GM21381 (cell line): ENCODE data around the gene DSCAML1.

Experiments
- ATAC-seq: cut with Tn5 transposase; IDR thresholded peaks from one replicate; pipeline ENCODE4 v1.9.1; 2021; ENCODE audit warnings: mild to moderate bottlenecking, moderate library complexity; ENCODE audit not compliant: unreplicated experiment

DSCAML1 gene

GRCh38 chr11:117702946-117703598, 93.9 kb downstream of the DSCAML1 start:
- no peak for ATAC-seq

DNA sequence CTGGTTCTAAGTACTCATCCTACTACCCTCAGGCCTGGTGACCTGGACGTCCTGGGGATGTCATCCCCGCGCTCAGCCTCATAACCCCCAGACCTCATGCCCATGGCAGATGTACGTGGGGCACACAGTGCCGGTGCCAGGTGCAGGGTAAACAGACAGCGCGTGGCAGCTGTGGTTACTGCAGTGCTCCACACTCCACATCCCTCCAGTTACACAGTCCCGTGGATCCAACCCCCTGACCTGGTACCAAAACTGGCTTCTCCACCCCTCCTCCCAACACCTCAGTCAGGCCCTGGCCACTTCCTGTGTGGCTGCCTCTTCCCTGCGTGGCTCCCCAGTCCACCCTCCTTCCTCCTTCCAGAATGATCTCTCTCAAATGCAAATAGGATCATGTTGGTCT, 95.2 kb downstream of the DSCAML1 start:
- no peak for ATAC-seq

- no peak for ATAC-seq
Observed at GRCh38 chr11:117700551-117700950, 96.5 kb downstream of the DSCAML1 start.

- no peak for ATAC-seq
Observed at GRCh38 chr11:117697319-117697718, 99.7 kb downstream of the DSCAML1 start.

DNA sequence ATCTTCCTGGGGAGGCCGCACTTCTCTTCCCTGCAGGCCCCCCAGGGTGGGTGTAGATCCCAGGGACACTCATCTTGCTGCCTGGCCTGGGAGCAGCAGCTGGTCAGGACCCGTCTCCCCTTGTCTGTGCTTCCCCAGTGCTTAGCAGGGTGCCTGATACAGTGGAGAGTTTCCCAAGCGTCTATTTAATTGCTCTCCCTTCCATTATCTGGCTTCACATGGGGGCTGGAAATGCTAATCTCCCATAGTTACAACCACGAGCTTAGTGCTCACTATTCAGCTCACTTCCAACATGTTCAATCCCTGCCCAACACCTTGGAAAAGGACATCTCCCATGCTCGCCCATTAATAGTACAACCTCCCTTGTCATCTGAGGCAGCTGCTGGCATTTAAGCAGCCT, 100.5 kb downstream of the DSCAML1 start:
- no peak for ATAC-seq

DNA sequence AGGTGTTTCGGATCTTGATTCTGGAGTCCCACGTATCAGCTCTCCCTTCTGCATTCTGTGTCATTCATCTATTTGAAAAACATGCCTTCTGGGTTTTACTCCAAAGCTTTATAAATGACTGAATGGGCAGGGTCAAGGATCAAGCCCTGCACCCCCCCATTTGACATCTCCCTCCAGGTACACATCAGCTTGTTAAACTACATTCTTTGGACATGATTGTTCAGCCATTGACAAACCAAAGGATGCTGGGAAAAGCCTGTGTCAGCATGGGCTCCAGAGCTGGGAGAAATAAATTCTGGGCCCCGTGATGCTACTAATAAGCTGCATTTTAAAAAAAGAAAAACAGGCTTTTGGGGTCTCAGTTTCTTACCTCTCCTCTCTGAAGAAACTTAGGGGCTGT, 103.7 kb downstream of the DSCAML1 start:
- no peak for ATAC-seq

DNA sequence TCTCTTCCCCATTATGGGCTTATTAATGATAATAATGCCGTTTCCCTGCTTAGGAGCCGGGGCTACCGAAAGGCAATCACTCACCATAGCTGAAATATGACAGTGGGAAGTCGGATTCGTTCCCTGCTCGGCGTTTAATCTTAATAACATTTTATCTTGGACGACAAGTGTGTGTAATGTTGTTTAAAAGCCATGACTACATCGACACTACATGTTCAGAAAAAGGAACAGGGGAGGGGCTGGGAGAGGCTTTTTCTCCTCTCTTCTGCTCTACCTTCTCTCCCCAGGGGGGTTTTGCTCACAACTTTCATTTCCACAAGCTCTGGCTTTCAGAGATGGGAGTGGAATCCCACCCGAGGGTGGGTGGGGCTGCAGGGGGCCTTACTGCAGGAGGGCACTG, 105.5 kb downstream of the DSCAML1 start:
- ATAC-seq: no peak

DNA sequence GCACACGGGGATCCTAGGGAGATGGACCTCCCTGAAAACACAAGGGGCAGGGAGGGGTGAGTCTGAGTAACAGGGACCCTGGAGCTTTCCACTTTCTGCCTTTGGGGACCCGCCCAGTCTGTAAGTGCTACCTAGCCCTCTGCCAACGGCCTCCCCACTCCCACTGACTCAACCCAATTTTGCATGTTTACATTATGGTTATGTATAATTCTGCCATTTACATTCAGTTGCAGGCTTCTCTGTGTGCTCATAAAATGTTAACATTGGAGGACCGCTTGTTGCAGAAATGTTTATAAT, 105.8 kb downstream of the DSCAML1 start:
- ATAC-seq: no peak

DNA sequence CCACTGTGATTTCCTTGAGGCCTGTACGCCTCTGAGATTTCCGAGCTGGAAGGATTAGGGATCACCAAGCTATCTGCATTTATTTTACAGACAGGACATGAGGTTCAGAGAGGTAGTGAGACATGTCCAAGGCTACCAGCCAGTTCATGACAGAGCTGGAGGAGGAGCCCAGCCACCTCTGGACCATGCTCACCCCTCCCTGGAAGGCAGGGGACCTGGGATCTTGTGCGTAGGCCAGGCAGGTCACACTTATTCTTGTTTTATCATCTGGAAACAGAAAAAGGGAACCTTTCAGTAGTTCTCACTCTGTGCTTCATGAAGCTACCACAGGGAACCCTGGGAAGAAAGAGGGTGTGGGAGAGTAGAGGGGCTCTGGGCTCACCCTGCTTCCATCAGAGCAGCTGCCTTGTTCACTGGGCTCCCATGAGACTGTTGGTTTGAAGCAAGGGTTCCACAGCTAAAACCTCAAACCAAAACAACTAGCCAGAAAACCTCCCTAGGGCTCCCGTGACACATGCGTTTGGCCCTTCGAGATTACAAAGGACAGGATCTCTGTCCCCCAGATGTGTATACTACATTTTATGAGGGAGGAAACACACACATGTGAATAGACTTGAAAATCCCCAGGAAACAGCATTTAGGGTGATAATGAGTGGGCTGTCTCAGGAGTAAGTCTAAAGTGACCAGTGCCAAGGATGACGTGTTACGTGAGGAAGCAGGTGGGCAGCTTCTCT, 106.4 kb downstream of the DSCAML1 start:
- no peak for ATAC-seq

- ATAC-seq: no peak
Observed at GRCh38 chr11:117688255-117688797, 108.7 kb downstream of the DSCAML1 start.

GRCh38 chr11:117687776-117688175, 109.2 kb downstream of the DSCAML1 start:
- no peak for ATAC-seq

GRCh38 chr11:117686711-117687110, 110.3 kb downstream of the DSCAML1 start:
- ATAC-seq: no peak

DNA sequence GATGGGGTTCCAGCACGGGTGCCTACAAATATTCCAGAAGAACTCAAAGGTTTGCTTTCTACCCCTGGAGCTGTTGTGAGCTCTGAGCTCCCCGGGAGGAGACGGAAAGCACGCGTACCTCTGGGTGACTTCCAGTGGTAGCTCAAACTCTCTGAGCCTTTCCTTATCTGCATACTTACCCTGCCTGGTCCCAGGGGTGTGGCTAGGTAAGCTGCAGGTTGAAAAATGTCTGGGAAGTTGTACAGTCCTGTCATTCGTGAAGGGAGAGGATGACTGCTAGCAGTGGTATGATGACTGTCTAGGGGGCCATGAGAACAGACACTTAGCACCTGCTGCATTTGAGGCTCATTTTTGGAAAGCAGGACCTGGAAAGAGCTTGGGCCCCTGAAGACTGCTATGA, 111.5 kb downstream of the DSCAML1 start:
- ATAC-seq: no peak

- no peak for ATAC-seq
Observed at GRCh38 chr11:117684731-117685130, 112.3 kb downstream of the DSCAML1 start.

GRCh38 chr11:117684111-117684510, 112.9 kb downstream of the DSCAML1 start:
- ATAC-seq: no peak

DNA sequence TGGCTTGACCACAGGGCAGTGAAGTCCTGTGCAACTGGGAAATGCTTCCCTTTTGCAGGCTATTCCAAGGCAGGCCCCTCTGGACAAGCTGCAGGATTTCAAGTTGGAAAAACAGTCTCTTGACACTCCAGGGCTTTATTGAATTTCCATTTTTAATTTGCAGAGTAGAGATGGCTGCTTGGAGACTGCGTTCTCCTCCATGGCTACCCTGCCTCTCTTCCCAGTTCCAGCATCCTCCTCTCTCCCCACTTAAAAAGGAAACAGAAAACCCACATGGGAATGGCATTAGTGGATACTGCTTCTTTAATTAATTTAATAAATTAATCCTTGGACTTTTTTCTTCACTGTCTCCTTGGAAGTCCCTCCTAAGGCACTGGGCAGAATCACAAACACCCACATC, 115.6 kb downstream of the DSCAML1 start:
- no peak for ATAC-seq

DNA sequence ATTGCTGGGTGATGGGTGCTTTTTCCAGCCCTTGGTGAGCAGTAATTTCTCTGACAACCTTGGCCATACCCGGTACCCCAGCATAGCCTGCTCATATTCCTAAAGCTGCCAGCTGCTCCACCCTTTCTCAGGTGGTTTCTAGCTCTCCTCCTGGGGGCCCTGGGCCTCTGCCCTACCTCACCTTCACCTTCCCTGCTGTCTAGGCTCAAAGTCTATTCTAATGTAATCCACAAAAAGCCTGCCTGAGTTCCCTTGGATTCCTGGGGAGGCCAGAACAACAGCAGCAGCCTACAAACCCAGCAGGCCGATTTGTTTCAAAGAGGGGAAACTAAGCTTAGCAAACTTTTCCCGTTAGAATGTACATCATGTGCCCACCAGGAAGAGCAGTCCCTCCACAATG, 117.6 kb downstream of the DSCAML1 start:
- ATAC-seq: no peak

- no peak for ATAC-seq
Observed at GRCh38 chr11:117678658-117679406, 118.2 kb downstream of the DSCAML1 start.

DNA sequence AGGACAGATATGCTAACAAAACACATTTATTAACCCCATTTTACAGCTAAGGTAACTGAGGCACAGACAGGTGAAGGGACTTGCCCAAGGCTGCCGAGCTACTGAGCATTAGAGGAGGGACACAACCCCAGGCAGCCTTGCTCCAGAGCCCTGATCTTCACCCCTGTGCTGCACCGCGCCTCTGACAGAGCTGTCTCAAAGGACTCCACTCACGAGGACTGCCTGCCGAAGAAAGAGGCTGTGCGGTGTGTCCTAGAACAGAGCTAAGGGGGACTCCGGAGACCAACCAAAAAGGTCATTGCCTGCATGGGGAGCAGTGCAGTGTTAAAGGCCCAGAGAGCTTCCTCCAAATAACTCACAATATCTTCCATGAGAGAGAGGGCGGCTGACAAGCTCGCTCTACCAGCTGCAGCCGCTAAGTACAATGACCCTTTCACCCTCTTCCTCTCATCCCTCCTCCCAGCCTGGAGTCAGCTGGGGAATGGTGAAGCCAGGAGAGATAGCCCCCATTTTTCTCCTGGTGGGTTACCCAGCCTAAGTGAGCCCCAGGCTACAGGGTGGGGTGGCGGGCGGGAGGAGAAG, 119.2 kb downstream of the DSCAML1 start:
- ATAC-seq: no peak

- no peak for ATAC-seq
Observed at GRCh38 chr11:117676501-117676900, 120.5 kb downstream of the DSCAML1 start.

DNA sequence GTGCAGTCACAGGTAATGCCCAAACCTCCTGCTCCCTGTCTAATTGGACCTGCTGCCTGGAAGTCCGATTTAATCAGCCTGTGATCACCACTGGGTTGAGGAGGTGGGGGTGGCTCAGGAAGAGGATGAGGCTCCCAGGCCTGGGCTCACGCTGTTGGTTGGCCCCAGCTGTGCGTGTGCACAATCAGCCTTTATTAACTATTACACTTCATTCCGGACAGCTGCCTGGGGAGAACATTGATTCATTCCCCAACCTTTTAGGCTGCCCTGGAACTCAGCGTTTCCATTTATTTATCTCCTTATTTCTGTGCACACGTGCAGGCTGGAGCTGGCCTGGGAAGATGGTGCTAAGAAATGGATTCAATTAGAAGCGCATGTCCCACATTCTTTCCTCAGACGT, 123.4 kb downstream of the DSCAML1 start:
- no peak for ATAC-seq

- ATAC-seq: no peak
Observed at GRCh38 chr11:117671370-117671769, 125.6 kb downstream of the DSCAML1 start.
